GM18498 (cell line): Measurements from ENCODE around the gene GJA3.
"Not testable (repeated sequence)": the region's sequence is repeated elsewhere in the genome, so short reads cannot be mapped to it uniquely, and the experiment has no call there.

Experiments used
- ATAC-seq: cut with Tn5 transposase; IDR thresholded peaks from one replicate; pipeline ENCODE4 v1.9.1; 2021; ENCODE audit warnings: mild to moderate bottlenecking, moderate library complexity; ENCODE audit not compliant: unreplicated experiment

Gene GJA3

DNA sequence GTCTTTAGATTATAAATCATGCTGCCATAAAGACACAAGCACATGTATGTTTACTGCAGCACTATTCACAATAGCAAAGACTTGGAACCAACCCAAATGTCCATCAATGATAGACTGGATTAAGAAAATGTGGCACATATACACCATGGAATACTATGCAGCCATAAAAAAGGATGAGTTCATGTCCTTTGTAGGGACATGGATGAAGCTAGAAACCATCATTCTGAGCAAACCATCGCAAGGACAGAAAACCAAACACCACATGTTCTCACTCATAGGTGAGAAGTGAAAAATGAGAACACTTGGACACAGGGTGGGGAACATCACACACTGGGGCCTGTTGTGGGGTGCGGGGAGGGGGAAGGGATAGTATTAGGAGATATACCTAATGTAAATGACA, 7.6 kb downstream of the GJA3 start:
- not testable (repeated sequence) for ATAC-seq

DNA sequence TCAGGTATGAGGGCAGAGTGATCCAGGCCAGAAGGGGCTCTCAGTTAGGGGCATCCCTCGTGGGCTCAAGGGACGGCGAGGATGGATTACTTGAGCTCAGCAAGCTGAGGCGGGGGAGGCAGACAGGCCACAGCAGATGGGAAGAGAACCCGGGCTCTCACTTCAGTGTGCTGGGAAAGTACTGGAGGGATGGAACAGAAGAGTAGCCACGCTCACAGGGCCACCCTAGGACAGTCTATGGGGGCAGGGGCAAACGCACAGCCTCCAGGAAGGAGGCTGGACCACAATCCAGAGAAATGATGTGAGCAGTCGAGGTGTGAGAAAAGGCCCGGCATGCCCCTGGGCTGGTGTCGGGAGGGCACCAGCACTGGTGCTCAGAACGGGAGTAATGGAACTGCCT, 9.2 kb downstream of the GJA3 start:
- ATAC-seq: no peak

DNA sequence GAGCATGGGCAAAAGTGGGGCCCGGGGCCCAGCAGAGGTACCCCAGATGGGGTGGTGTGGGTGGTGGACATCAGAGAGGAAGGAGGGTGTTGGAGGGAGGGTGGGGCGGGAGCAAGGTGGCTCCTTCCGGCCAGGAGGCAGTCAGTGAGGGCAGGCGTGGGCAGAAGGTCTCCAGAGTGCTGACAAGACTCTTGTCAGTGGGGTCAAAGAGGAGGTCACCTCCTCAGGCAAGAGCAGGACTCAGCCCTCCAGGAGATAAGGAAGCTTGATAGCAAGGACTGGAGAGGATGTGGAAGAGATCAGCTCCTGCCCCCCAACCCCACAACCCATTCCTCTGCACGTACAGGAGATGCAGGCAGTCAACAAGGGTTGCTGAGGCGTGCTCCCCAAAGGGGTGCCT, 9.8 kb downstream of the GJA3 start:
- ATAC-seq: no peak

DNA sequence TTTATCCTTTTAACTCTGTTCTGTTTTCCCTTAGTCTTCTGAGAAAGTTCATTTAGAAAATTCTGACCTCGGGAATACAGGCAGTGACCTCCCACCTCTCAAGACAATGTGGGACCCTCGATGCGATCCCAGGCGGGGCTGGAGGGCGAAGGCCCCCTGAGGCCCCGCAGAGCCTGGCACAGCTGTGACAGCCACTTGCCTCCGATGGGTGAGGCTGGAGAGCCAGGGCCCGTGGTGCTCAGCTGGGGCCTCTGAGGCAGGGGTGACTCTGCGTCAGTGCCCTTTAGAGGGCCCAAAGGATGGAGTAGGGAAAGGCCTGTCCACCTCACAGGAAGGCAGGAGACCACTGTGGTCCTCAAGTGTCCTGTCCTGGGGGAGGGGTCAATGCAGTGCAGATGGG, 10.3 kb downstream of the GJA3 start:
- ATAC-seq: no peak

DNA sequence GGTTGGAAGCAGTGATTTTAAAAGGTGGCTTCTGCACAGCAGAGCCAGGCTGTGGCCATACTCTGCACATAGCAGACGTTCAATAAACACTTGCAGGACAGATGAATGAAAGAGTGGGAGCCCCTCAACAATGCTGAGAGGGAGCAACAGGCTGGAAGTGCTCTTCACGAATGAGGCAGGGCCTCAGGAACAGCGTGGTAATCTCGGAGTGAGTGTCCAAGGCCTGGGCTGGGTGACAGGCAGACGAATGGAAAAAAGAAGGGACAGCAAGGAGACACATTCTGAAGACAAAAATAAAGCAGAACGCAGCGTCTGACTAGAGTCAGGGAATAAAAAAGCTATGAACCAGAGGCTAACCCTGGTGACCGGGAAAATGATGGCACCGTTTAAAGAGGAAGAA, 11.1 kb downstream of the GJA3 start:
- ATAC-seq: no peak

DNA sequence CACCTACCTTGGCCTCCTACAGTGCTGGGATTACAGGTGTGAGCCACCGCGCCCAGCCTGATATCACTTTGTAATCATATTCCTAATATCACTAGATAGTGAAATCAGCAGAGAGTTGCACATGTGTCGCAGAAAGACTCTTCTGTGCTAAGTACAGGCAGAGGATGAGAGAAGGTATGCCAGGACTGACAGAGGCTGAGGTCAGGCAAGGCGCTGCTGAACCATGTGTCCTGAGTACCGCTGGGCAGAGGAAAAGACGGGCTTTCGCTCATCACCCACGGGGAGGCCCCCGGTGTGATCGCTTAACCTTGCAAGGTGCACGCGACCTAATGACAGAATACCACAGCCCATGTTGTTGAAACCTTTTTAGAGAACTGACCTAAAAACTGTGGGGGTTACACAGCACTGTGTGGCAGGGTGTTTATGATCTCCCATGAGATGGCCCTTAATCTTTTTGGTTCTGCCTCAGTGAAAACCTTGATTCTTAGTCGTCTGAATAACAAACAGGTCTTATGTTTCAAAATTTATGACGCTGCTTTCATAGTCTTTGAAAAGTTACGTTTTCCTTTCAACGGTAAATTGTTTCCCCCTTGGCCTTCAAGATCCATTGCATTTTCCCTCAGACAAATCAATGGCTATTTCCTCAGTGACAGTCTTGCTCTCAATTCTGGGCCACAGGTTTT, 12.2 kb downstream of the GJA3 start:
- no peak for ATAC-seq

DNA sequence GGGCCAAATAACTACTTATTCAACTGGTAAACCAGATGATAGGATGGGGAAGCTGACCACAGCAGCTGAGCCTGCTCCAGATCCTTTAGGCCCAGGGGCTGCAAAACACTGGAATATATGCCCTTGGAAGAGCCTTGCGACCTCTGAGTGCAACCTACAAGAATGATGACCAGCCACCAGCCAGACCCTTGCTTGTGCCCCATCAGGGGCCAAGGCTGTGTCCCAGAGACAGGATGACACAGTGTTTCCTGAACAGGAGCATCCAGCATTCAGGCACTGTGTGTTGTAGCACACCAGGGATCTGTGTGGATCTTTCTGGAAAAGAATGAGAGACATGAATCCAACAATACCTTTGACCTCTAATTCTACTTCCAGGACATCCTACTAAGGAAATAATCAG, 14.5 kb downstream of the GJA3 start:
- no peak for ATAC-seq

DNA sequence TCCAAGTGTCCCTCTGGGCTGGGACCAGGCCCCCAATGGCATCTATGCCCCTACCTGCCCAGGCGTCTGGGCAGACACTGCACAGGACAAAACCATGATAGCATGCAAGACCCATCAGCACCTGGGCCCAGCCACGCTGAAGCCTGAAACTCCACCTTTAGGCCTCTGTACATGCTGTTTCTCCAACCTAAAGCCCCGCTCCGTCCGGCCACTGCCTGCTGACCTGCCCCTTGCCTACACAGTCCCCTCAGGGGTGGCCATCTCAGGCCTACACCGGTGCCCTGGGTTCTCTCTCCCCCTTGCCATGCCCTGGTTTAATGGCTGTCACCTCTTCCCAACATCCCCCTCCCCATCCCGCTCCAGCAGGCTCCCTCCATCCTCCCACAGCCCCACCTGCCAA, 15.3 kb downstream of the GJA3 start:
- ATAC-seq: no peak

DNA sequence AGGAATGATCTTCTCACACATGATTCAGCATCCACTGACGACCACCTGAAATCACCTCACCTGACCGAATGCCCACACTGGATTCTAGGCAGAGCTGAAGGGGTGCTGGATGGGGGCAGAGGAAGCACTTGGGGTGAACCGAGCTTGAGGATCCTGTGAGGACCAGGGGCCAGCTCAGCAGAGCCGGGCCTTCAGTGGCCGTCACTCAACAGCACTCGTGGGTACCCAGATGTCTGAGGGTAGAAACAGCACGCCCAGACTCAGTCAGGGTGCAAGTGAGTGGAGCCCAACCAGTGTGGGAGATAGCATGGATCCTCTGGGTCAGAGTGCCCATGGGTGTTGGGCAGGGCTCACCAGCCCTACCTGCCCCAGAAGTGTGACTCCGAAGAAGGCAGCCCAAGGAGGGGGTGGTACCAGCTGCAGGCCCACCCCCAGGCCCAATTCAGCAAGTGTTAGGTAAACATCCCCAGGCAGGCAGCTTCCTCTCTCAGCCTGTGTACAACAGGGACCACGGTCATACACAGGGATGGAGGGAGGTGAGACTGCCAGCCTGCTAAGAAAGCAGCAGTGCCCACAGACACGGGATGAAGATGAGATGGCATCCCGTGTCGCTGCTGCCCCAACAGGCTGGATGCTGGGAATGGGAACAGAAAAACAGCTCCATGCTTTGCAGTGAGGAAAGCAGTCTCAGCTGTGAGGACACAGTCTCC, 16.6 kb downstream of the GJA3 start:
- ATAC-seq: no peak

DNA sequence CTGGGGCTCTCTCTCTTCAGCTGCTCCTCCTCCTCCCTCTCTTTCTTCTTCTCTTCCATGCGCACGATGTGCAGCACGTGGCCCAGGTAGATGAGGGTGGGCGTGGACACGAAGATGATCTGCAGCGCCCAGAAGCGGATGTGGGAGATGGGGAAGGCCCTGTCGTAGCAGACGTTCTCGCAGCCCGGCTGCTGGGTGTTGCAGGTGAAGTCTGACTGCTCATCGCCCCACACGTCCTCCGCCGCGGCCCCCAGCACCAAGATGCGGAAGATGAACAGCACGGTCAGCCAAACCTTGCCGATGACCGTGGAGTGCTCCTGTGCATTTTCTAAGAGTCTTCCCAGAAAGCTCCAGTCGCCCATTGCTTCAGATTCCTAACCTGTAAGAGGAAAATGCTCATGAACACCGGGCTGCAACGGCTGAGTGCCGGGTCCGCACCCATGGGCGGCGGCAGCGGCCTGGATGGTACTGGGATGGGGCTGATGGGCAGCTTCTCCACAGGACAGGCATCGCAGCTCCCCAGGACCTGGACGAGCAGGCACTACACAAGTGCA, 17.8 kb downstream of the GJA3 start:
- no peak for ATAC-seq

DNA sequence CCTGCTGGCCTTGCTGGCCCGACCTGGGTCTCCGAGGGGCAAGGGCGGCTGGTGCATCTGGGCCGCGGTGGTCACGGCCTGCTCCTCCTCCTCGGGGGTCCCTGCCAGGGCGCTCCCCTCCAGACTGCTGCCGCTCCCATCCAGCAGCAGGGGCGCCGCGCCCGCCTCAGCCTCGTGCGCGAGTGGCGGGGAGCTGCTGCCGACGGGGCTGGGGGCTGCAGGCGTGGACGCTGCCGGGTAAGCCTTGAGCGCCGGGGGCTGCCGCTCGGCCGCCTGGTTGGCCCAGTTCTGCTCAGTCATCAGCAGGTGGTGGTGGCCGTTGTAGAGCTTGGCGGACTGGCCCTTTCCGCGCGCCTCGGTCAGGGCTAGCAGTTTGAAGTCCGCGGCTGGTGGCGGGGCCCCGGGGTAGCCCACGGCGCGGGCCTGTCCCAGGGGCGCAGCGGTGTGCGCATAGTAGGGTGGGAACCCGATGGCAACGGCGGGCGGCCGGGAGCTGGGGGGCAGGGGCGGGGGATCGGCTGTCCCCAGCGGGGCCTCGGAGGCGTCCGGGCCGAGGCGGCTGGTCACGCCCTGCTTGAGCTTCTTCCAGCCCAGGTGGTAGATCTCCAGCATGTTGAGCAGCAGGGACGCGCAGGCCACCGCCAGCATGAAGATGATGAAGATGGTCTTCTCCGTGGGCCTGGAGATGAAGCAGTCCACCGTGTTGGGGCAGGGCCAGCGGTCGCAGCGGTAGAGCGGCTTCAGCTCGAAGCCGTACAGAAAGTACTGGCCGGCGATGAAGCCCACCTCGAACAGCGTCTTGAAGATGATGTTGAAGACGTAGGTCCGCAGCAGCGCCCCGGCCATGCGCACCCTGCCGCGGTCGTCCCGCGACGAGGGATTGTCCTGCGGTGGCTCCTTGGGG, 18.6 kb downstream of the GJA3 start:
- ATAC-seq: no peak

DNA sequence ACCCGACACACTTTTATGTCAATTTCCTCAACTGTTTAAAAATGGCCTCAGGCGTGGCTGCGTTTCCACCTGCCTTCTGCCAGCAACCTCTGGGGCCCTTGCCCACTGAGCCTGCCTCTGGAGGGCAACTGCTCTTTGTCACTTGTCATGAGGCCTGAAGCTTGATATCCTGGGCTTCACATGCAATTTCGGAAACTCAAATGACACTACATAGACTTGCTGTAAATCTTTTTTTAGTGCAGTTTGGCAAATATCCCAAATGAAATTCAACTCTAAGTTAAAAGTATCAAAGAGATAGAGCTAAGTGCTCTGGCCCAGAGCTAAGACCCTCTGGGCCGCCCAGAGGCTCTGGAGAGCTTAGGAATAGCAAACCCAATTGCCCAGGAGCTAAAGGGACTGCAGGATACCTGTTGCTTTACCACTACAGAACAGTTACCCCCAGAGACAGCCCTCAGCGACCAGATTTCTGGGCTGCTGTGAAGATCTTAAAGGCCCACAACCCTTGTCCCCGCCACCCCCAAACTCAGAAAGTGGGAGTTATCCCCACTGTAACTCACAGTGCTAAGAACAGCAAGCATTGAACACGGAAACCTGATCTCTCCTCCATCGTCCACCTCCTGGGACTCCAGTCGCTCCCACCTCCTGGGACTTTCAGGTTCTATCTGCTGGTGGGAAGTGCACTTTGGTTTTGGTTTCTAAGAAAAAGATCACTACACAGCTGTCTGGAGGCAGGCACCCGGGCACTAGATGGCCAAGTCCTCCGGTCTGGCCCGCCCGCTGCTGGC, 19.4 kb downstream of the GJA3 start:
- no peak for ATAC-seq

DNA sequence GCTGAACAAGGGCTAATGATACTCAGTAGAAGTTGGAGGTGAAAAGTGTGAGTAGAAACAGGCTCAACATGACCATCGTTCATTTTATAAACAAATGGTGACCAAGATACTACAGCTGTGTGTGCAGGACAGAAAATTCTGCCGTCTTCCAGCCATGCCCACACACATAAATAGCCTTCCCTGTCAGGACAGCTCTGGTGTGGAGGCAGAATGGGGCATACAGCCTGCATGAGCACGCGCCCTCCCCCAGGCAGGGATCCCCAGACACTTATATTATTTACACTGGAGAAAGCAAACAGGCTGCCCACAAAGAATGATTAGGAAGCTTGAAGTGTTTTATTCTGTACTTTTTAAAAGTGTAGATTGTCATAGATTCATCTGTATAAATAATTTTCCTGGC, 20.4 kb downstream of the GJA3 start:
- no peak for ATAC-seq

DNA sequence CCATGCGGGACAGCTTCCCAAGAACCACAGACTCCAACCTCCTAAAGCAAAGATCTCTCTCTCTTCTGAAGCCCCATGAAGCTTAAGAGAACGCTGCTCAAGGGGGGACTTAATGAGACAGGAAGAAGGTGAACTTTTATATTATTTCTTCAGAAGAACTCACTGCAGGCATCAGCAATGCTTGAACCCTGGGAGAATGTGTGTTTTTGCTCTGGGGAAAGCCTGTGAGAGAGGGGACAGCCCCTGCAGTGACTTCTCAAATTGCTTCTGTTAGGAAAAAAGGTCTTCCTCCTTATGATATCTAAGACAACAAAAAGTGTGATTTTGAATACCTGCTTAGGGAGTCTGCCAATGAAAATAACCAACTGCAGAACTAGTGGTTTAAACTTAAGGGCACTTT, 23.0 kb downstream of the GJA3 start:
- ATAC-seq: no peak

DNA sequence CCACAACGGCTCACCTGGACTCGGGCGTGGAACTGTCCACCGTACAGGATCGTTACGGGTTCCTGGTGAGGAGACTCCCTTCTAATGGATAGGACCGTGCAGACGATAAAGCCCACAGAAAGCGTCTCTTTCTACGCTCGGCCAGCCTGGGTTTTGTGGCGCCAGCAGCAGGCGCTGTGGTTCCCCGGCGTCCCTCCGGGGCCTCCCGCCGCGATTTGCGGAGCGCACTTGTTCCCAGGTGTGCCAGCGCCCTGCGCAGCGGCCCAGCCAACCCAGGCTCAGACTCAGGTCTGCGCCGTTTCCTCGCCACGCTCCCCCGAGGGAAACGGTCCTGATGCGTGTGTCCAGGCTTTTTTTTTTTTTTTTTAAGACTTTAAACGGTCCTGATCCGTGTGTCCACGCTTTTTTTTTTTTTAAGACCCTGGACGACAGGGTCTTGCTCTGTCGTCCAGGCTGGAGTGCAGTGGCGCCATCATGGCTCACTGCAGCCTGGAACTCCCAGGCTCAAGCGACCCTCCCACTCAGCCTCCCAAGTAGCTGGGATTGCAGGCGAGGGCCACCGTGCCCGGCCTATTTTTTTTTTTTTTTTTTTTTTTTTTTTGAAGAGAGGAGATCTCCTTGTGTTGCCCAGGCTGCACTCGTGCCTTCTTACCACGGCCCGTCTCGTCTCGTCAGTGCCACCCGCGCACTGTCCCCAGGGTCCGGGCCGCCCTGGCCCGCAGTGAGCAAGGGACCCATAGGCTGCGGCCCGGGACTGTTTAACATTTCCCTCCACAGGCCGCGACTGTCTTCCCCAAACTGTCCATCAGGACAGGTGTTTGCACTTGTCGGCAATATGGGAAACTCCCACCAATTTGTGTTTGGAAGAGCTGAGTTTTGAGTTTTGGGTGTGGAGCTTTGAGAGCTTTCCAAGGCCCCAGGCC, 23.8 kb downstream of the GJA3 start:
- ATAC-seq: peak; percentile 67

DNA sequence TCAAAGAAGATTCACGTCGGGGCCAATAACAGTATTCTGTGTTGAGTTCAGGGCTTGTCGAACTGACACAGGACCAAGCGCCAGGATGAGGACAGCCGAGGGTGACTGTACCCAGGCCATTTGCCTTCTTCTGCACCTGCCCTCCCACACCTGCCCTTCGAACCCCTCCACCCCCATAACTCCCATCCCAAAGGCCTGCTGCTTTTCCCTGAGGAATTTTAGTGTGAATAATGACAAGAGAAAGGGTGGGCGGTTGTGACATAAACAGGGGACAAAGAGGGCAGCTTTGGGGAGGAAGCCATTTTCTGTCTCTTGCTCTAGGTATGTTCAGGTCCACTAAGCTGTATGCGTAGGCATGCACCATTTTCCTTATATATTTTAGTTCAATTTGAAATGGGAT, 26.1 kb downstream of the GJA3 start:
- ATAC-seq: no peak

DNA sequence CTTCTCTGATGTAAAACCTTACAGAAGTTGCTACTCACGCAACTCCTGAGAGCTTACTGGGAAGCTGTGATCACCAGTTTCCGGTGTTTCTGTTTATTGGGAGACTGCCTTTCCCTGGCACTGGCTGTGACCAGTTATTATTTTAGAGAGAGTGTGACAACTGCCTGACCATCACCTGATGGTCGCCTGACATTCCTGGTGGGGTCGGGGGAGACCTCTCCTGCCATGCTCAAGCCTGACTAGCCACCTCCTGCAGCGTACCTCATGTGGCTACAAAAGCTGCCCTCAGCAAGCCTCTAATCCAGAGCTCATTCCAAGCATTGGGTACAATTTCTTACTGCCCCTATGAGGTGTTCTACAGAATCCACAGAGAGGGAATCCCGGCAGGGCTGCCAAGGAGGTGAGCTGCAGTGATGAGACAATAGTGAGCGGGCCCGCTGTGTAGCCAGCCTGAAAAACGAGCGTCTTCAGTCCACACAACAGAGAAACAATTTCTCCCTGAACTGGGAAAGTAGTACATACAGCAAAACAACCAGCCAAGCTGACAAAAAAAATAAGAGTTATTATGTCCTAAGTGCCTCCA, 28.7 kb downstream of the GJA3 start:
- no peak for ATAC-seq

DNA sequence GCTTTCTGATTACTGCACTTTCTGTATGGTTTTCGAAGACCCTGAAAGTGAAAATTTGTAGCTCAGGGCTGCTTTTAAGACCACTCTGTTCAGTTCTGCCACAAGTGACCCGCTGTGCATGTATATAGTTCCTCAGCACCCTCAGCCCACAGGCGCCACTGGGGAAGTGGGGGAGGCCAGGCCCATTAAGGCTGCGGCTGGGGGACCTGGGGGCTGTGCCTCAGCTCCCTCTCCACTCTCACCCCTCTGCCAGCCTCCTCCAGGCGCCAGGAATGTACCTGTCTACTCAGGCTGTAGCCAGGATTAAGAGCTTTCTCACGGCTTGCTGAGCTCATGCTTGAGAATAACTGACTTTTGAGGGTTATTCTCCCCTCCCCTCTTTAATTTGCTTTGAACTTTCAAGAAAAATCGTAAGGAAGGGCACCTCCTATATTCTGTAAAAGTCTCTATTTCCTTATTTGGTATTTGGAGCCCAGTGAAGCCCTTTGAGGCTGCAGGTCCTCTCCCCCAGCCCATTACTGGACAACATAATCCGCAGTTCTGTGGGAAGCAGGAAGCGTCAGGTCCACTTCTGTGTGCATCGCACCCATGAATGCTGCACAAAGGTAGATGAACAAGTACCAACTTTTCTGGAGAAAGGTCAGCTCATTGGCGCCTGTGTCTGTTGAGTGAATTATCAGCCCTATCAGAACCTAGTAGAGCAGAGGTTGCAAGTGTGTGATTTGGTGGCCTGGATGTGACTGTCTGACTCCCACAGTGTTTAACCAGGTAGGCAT, 29.6 kb downstream of the GJA3 start:
- no peak for ATAC-seq

DNA sequence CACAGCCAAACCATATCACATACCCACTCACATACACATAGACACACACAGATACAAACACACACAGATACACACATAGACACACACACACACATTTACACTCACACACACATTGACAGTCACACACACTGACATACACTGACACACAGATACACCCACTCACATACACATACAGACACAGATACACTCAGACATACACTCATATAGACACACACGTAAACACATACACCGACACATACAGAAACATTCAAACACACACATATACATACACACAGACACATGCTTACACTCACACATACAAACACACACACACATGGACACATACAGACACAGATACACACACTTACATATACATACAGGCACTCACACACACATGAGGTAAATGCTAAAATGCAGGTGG, 30.2 kb downstream of the GJA3 start:
- ATAC-seq: no peak
